ENCODE results near the gene SCLT1.

The SCLT1 gene

DNA sequence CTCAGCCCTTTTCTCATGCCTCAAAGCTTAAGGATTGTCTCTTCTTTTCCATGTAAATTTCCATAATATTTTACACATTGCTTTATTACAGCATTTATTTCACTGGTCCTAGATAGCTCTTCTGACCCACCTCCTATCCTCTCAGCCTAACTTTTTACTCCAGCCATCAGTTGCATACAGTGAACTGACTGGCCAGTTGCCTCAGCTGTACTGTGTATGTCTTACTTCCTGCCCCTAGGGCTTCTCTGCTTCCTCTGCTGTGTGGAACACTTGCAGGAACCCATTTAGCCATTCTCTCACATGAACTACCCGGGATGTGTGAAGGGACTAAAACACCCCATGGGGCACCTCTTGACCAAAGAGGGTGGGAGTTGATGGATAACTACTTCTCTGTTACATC is 20.6 kb upstream of the SCLT1 start:
- Histone ChIP-seq H2BK120ac (ENCODE audit: insufficient read depth, low read length, poor library complexity) (no peak overlapping the region), H3K4me1 (ENCODE audit: control insufficient read depth in 1 of 2, insufficient read depth in 2 of 2, low read length in 2 of 2) (no peaks in the 10 kb centered on the region), H3K79me2 (ENCODE audit: control insufficient read depth, insufficient read depth, low read length, poor library complexity) (no peaks in the 10 kb centered on the region), H3K23ac (ENCODE audit: low read length) (no peak overlapping the region), H2AFZ (ENCODE audit: insufficient read depth, low read length, poor library complexity) (no peak overlapping the region), H3K9me3 (ENCODE audit: insufficient read depth, low read depth, low read length) (peaks cover 6% of the 10 kb centered on the region), H4K12ac (ENCODE audit: low read depth, low read length) (no peak overlapping the region), H3K14ac (ENCODE audit: low read length) (no peak overlapping the region), H3K36me3 (ENCODE audit: control insufficient read depth in 1 of 2, insufficient read depth in 2 of 2, low read length in 2 of 2) (no peaks in the 10 kb centered on the region), H2BK5ac (ENCODE audit: low read depth, low read length, poor library complexity) (no peak overlapping the region), H3K27me3 (ENCODE audit: insufficient read depth, low read length) (no peaks in the 10 kb centered on the region), H3K4ac (ENCODE audit: low read depth, low read length) (no peak overlapping the region), H2AK5ac (ENCODE audit: low read length) (no peak overlapping the region), H3K4me2 (ENCODE audit: low read length) (no peak overlapping the region), H2BK12ac (ENCODE audit: low read length) (no peak overlapping the region), H3K4me3 (ENCODE audit: low read depth, low read length) (no peak overlapping the region), H3K9ac (ENCODE audit: low read length) (no peak overlapping the region), H3K18ac (ENCODE audit: low read length) (no peak overlapping the region), H4K8ac (ENCODE audit: low read depth, low read length) (no peak overlapping the region), H4K91ac (ENCODE audit: low read depth, low read length) (no peak overlapping the region), H3K79me1 (ENCODE audit: low read length) (no peaks in the 10 kb centered on the region), H3K27ac (ENCODE audit: low read depth, low read length) (no peak overlapping the region)
- no peak for DNase-seq
- no CpG with 5 or more reads among the region's 1 CpG for WGBS (ENCODE audit: extremely low coverage, insufficient coverage, insufficient read length)

DNA sequence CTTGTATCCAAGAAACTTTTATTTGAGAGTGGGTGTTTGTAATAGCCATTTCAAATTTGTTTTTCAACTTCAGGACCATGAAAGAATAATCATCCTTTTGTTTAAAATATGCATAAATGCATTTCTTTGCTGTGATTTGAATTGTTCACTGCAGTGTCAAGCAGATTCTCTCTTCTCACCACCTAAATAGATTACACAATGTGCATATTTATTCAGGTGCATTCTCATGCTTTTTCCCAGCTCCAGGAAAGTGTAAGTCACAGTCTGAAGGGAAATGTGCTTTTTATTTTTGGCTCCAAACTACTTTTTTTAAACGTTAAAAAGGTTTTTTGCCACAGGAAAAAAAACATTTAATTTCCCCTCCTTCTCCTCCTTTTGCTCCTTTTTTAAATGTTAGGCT is 20.1 kb upstream of the SCLT1 start:
- DNase-seq: no peak
- H3K4ac ChIP-seq (ENCODE audit: low read depth, low read length): no peak overlapping the region
- H3K27ac ChIP-seq (ENCODE audit: low read depth, low read length): no peak overlapping the region
- H3K36me3 ChIP-seq (ENCODE audit: control insufficient read depth in 1 of 2, insufficient read depth in 2 of 2, low read length in 2 of 2): no peaks in the 10 kb centered on the region
- no peak overlapping the region for H3K9ac ChIP-seq (ENCODE audit: low read length)
- H2BK5ac ChIP-seq (ENCODE audit: low read depth, low read length, poor library complexity): no peak overlapping the region
- H3K4me2 ChIP-seq (ENCODE audit: low read length): no peak overlapping the region
- H2BK12ac ChIP-seq (ENCODE audit: low read length): no peak overlapping the region
- H4K8ac ChIP-seq (ENCODE audit: low read depth, low read length): no peak overlapping the region
- no peaks in the 10 kb centered on the region for H3K27me3 ChIP-seq (ENCODE audit: insufficient read depth, low read length)
- no CpG with 5 or more reads among the region's 1 CpG for WGBS (ENCODE audit: extremely low coverage, insufficient coverage, insufficient read length)
- H2BK120ac ChIP-seq (ENCODE audit: insufficient read depth, low read length, poor library complexity): no peak overlapping the region
- H3K14ac ChIP-seq (ENCODE audit: low read length): no peak overlapping the region
- no peak overlapping the region for H2AK5ac ChIP-seq (ENCODE audit: low read length)
- H4K91ac ChIP-seq (ENCODE audit: low read depth, low read length): no peak overlapping the region
- no peaks in the 10 kb centered on the region for H3K79me2 ChIP-seq (ENCODE audit: control insufficient read depth, insufficient read depth, low read length, poor library complexity)
- no peak overlapping the region for H4K12ac ChIP-seq (ENCODE audit: low read depth, low read length)
- H3K23ac ChIP-seq (ENCODE audit: low read length): no peak overlapping the region
- H3K9me3 ChIP-seq (ENCODE audit: insufficient read depth, low read depth, low read length): peaks cover 6% of the 10 kb centered on the region
- H2AFZ ChIP-seq (ENCODE audit: insufficient read depth, low read length, poor library complexity): no peak overlapping the region
- no peak overlapping the region for H3K4me3 ChIP-seq (ENCODE audit: low read depth, low read length)
- no peaks in the 10 kb centered on the region for H3K4me1 ChIP-seq (ENCODE audit: control insufficient read depth in 1 of 2, insufficient read depth in 2 of 2, low read length in 2 of 2)
- no peak overlapping the region for H3K18ac ChIP-seq (ENCODE audit: low read length)
- H3K79me1 ChIP-seq (ENCODE audit: low read length): no peaks in the 10 kb centered on the region

GRCh38 chr4:129111919-129112318 is 18.6 kb upstream of the SCLT1 start:
- Histone ChIP-seq H3K79me2 (ENCODE audit: control insufficient read depth, insufficient read depth, low read length, poor library complexity) (no peaks in the 10 kb centered on the region), H2AFZ (ENCODE audit: insufficient read depth, low read length, poor library complexity) (no peak overlapping the region), H2BK12ac (ENCODE audit: low read length) (no peak overlapping the region), H3K23ac (ENCODE audit: low read length) (no peak overlapping the region), H4K91ac (ENCODE audit: low read depth, low read length) (no peak overlapping the region), H4K8ac (ENCODE audit: low read depth, low read length) (no peak overlapping the region), H3K9ac (ENCODE audit: low read length) (no peak overlapping the region), H3K4ac (ENCODE audit: low read depth, low read length) (no peak overlapping the region), H3K36me3 (ENCODE audit: control insufficient read depth in 1 of 2, insufficient read depth in 2 of 2, low read length in 2 of 2) (no peaks in the 10 kb centered on the region), H4K12ac (ENCODE audit: low read depth, low read length) (no peak overlapping the region), H3K4me3 (ENCODE audit: low read depth, low read length) (no peak overlapping the region), H2BK120ac (ENCODE audit: insufficient read depth, low read length, poor library complexity) (no peak overlapping the region), H3K4me2 (ENCODE audit: low read length) (no peak overlapping the region), H2AK5ac (ENCODE audit: low read length) (no peak overlapping the region), H2BK5ac (ENCODE audit: low read depth, low read length, poor library complexity) (no peak overlapping the region), H3K27me3 (ENCODE audit: insufficient read depth, low read length) (no peaks in the 10 kb centered on the region), H3K4me1 (ENCODE audit: control insufficient read depth in 1 of 2, insufficient read depth in 2 of 2, low read length in 2 of 2) (no peaks in the 10 kb centered on the region), H3K27ac (ENCODE audit: low read depth, low read length) (no peak overlapping the region), H3K18ac (ENCODE audit: low read length) (no peak overlapping the region), H3K14ac (ENCODE audit: low read length) (no peak overlapping the region), H3K79me1 (ENCODE audit: low read length) (no peaks in the 10 kb centered on the region), H3K9me3 (ENCODE audit: insufficient read depth, low read depth, low read length) (no peaks in the 10 kb centered on the region)
- DNase-seq: no peak

GRCh38 chr4:129110931-129111330 is 17.6 kb upstream of the SCLT1 start:
- Histone ChIP-seq H2AK5ac (ENCODE audit: low read length) (no peak overlapping the region), H3K18ac (ENCODE audit: low read length) (no peak overlapping the region), H3K4ac (ENCODE audit: low read depth, low read length) (no peak overlapping the region), H3K36me3 (ENCODE audit: control insufficient read depth in 1 of 2, insufficient read depth in 2 of 2, low read length in 2 of 2) (no peaks in the 10 kb centered on the region), H3K9ac (ENCODE audit: low read length) (no peak overlapping the region), H3K79me2 (ENCODE audit: control insufficient read depth, insufficient read depth, low read length, poor library complexity) (no peaks in the 10 kb centered on the region), H3K14ac (ENCODE audit: low read length) (no peak overlapping the region), H2BK120ac (ENCODE audit: insufficient read depth, low read length, poor library complexity) (no peak overlapping the region), H3K4me1 (ENCODE audit: control insufficient read depth in 1 of 2, insufficient read depth in 2 of 2, low read length in 2 of 2) (no peaks in the 10 kb centered on the region), H3K27me3 (ENCODE audit: insufficient read depth, low read length) (no peaks in the 10 kb centered on the region), H2BK12ac (ENCODE audit: low read length) (no peak overlapping the region), H3K23ac (ENCODE audit: low read length) (no peak overlapping the region), H3K27ac (ENCODE audit: low read depth, low read length) (no peak overlapping the region), H3K9me3 (ENCODE audit: insufficient read depth, low read depth, low read length) (no peaks in the 10 kb centered on the region), H4K91ac (ENCODE audit: low read depth, low read length) (no peak overlapping the region), H3K4me2 (ENCODE audit: low read length) (no peak overlapping the region), H3K4me3 (ENCODE audit: low read depth, low read length) (no peak overlapping the region), H2AFZ (ENCODE audit: insufficient read depth, low read length, poor library complexity) (no peak overlapping the region), H2BK5ac (ENCODE audit: low read depth, low read length, poor library complexity) (no peak overlapping the region), H3K79me1 (ENCODE audit: low read length) (no peaks in the 10 kb centered on the region), H4K12ac (ENCODE audit: low read depth, low read length) (no peak overlapping the region), H4K8ac (ENCODE audit: low read depth, low read length) (no peak overlapping the region)
- WGBS (ENCODE audit: extremely low coverage, insufficient coverage, insufficient read length): no CpG with 5 or more reads among the region's 3 CpGs
- DNase-seq: no peak

All from trophoblast cell (in vitro differentiated cells and primary cell).